HCT116 (cell line): ENCODE results near the gene MID1IP1.

Experiments used
- CTCF ChIP-seq, 3 experiments: fragments of 200-600 bp in 1 of 3; sonication (generic) in 1 of 3; IDR thresholded peaks in 2 of 3; conservative IDR thresholded peaks in 1 of 3; 2 replicates each; pipeline ENCODE4 v1.5.1; 2012 to 2017; ENCODE audit warnings: low read depth in 2 of 3, low read length in 2 of 3, antibody characterized with exemption in 1 of 3, borderline replicate concordance in 1 of 3, control low read depth in 1 of 3, mild to moderate bottlenecking in 1 of 3, mixed read lengths in 1 of 3, mixed run types in 1 of 3, moderate library complexity in 1 of 3; ENCODE audit not compliant: insufficient read depth in 1 of 3
- EGR1 ChIP-seq: IDR thresholded peaks from 2 replicates; pipeline ENCODE4 v1.6.1; 2012; ENCODE audit warnings: low read depth
- EZH2 ChIP-seq: fragments of 200-600 bp; sonication (generic); IDR thresholded peaks from 2 replicates; pipeline ENCODE4 v1.6.1; 2017; ENCODE audit warnings: antibody characterized with exemption, mixed run types
- FOSL1 ChIP-seq: IDR thresholded peaks from 2 replicates; pipeline ENCODE4 v1.6.1; 2012; ENCODE audit warnings: low read depth
- POLR2A ChIP-seq: IDR thresholded peaks from 2 replicates; pipeline ENCODE4 v1.7.0; 2011; ENCODE audit warnings: borderline replicate concordance; ENCODE audit not compliant: insufficient read depth, insufficient read length; ENCODE audit errors: extremely low read depth
- TCF7L2 ChIP-seq: IDR thresholded peaks from 2 replicates; pipeline ENCODE4 v1.7.0; 2011; ENCODE audit warnings: borderline replicate concordance, inconsistent platforms; ENCODE audit not compliant: insufficient read depth, insufficient read length; ENCODE audit errors: extremely low read depth

GRCh38 chrX:38804432-38804681 is 3.1 kb downstream of the MID1IP1 start:
- no peak for TF ChIP-seq EGR1
- TF ChIP-seq EZH2, result no peak
- TF ChIP-seq TCF7L2, result no peak
- no peak for TF ChIP-seq CTCF (IDR thresholded peaks at IDR 0.05 in 2 of 3, conservative IDR thresholded peaks at IDR 0.05 in 1 of 3; ENCODE audit: borderline replicate concordance in 1 of 3, insufficient read depth in 1 of 3, low read depth in 2 of 3, low read length in 2 of 3)
- no peak for TF ChIP-seq FOSL1
- TF ChIP-seq POLR2A, result no peak
